HG02870 (cell line): ENCODE data around the gene YWHAQ.

Experiments used
- ATAC-seq: cut with Tn5 transposase; IDR thresholded peaks from one replicate; pipeline ENCODE4 v1.9.1; 2021; ENCODE audit warnings: mild to moderate bottlenecking, moderate library complexity; ENCODE audit not compliant: unreplicated experiment

Gene YWHAQ

GRCh38 chr2:9630736-9631552, at the start of gene YWHAQ:
YWHAQ (minus strand) TSS chr2:9630997; CDS start chr2:9630452, 545 bp downstream.
- ATAC-seq: peak; percentile 90

GRCh38 chr2:9680082-9680481, 49.3 kb upstream of the YWHAQ start:
- no peak for ATAC-seq

- ATAC-seq: no peak
Observed at GRCh38 chr2:9679218-9679617, 48.4 kb upstream of the YWHAQ start.

- no peak for ATAC-seq
Observed at GRCh38 chr2:9678544-9678943, 47.7 kb upstream of the YWHAQ start.

- no peak for ATAC-seq
Observed at GRCh38 chr2:9675415-9676351, 44.9 kb upstream of the YWHAQ start.

- ATAC-seq: no peak
Observed at GRCh38 chr2:9674891-9675414, 44.2 kb upstream of the YWHAQ start.

GRCh38 chr2:9673914-9674481, 43.2 kb upstream of the YWHAQ start:
- no peak for ATAC-seq

- ATAC-seq: no peak
Observed at GRCh38 chr2:9668687-9669345, 38.0 kb upstream of the YWHAQ start.

GRCh38 chr2:9667826-9668225, 37.0 kb upstream of the YWHAQ start:
- ATAC-seq: no peak

- ATAC-seq: no peak
Observed at GRCh38 chr2:9666306-9666705, 35.5 kb upstream of the YWHAQ start.

GRCh38 chr2:9665898-9666297, 35.1 kb upstream of the YWHAQ start:
- no peak for ATAC-seq

- no peak for ATAC-seq
Observed at GRCh38 chr2:9664365-9664764, 33.6 kb upstream of the YWHAQ start.

- peak; percentile 87 for ATAC-seq
Observed at GRCh38 chr2:9663008-9663879, 32.4 kb upstream of the YWHAQ start.

GRCh38 chr2:9661261-9661660, 30.5 kb upstream of the YWHAQ start:
- ATAC-seq: no peak

- no peak for ATAC-seq
Observed at GRCh38 chr2:9660781-9661180, 30.0 kb upstream of the YWHAQ start.

GRCh38 chr2:9660154-9660553, 29.4 kb upstream of the YWHAQ start:
- no peak for ATAC-seq

- no peak for ATAC-seq
Observed at GRCh38 chr2:9658972-9659371, 28.2 kb upstream of the YWHAQ start.

- ATAC-seq: no peak
Observed at GRCh38 chr2:9657731-9658130, 26.9 kb upstream of the YWHAQ start.

GRCh38 chr2:9657083-9657482, 26.3 kb upstream of the YWHAQ start:
- no peak for ATAC-seq

GRCh38 chr2:9656270-9656766, 25.5 kb upstream of the YWHAQ start:
- peak; percentile 83 for ATAC-seq
